IMR-90 (cell line): ENCODE results near the gene EDN2. TPM values are rescaled to one million over a fixed set of nuclear protein-coding genes. Genes with fewer than 3 reads are reported as not detected.

Source experiments
- ATAC-seq: fragments of 200-7000 bp; cut with Tn5 transposase; 2 replicates; pipeline ENCODE4 v1.9.1; 2020; ENCODE audit warnings: low read depth, mild to moderate bottlenecking, moderate library complexity
- BruUV-seq: library from RNA; stranded (reverse); fragments of 400-500 nt; replicated peaks from 2 replicates; lab custom pipeline; 2021; lab: Mats Ljungman, UMichigan
- CTCF ChIA-PET: fragments of 300-600 bp; formaldehyde crosslinking; extraction: SDS; loops from one replicate; lab custom pipeline; 2021; ENCODE audit warnings: antibody characterized with exemption; lab: Yijun Ruan, JAX
- POLR2A ChIA-PET: fragments of 300-600 bp; sonication (Branson Sonifier 250); formaldehyde crosslinking; loops from one replicate; lab custom pipeline; 2022; ENCODE audit warnings: antibody characterized with exemption; ENCODE audit not compliant: unreplicated experiment; lab: Charles Lee
- DNase-seq: peaks from one replicate; pipeline ENCODE4 v3.0.0; 2013
- H2AFZ ChIP-seq: replicated peaks from 2 replicates; pipeline ENCODE3; 2013; ENCODE audit warnings: low read length, mild to moderate bottlenecking; ENCODE audit not compliant: poor library complexity
- H2AK5ac ChIP-seq: 2 replicates; pipeline ENCODE4 v1.6.1; 2013; ENCODE audit warnings: low read depth, low read length, inconsistent platforms
- H2AK9ac ChIP-seq: replicated peaks from 2 replicates; pipeline ENCODE3; 2013; ENCODE audit warnings: mild to moderate bottlenecking, low read depth, low read length, moderate library complexity; ENCODE audit not compliant: poor library complexity
- H2BK120ac ChIP-seq: 2 replicates; pipeline ENCODE4 v1.6.1; 2013; ENCODE audit warnings: low read depth, low read length, inconsistent platforms
- H2BK15ac ChIP-seq: 3 replicates; pipeline ENCODE4 v1.6.1; 2013; ENCODE audit warnings: low read depth, low read length, inconsistent platforms
- H2BK20ac ChIP-seq: 2 replicates; pipeline ENCODE4 v1.6.1; 2013; ENCODE audit warnings: low read depth, mild to moderate bottlenecking, inconsistent platforms, low read length, moderate library complexity
- H2BK5ac ChIP-seq: 2 replicates; pipeline ENCODE4 v1.6.1; 2013; ENCODE audit warnings: mild to moderate bottlenecking, low read depth, low read length, inconsistent platforms; ENCODE audit not compliant: poor library complexity, severe bottlenecking
- H3K14ac ChIP-seq: replicated peaks from 2 replicates; pipeline ENCODE4 v1.6.1; 2013; ENCODE audit warnings: low read depth, low read length, inconsistent platforms
- H3K18ac ChIP-seq: 2 replicates; pipeline ENCODE4 v1.6.1; 2013; ENCODE audit warnings: low read depth, low read length, control low read depth
- H3K23ac ChIP-seq: 2 replicates; pipeline ENCODE4 v1.6.1; 2013; ENCODE audit warnings: low read depth, low read length, inconsistent platforms
- H3K27ac ChIP-seq: 2 replicates; pipeline ENCODE4 v1.5.1; 2013; ENCODE audit warnings: mild to moderate bottlenecking, control low read depth, low read length; ENCODE audit not compliant: insufficient read depth
- H3K27me3 ChIP-seq: 2 replicates; pipeline ENCODE4 v1.6.1; 2013; ENCODE audit warnings: low read length; ENCODE audit not compliant: control insufficient read depth, insufficient read depth
- H3K36me3 ChIP-seq: 2 replicates; pipeline ENCODE4 v1.6.1; 2013; ENCODE audit warnings: low read length, mixed read lengths; ENCODE audit not compliant: control insufficient read depth, insufficient read depth
- H3K4ac ChIP-seq: 2 replicates; pipeline ENCODE4 v1.6.1; 2013; ENCODE audit warnings: low read depth, low read length, inconsistent platforms
- H3K4me1 ChIP-seq: 2 replicates; pipeline ENCODE4 v1.6.1; 2013; ENCODE audit warnings: low read length, mixed read lengths; ENCODE audit not compliant: control insufficient read depth, insufficient read depth
- H3K4me2 ChIP-seq: 2 replicates; pipeline ENCODE4 v1.6.1; 2013; ENCODE audit warnings: low read depth, mild to moderate bottlenecking, control low read depth, low read length, moderate library complexity
- H3K4me3 ChIP-seq: 2 replicates; pipeline ENCODE4 v1.5.1; 2013; ENCODE audit warnings: low read depth, mild to moderate bottlenecking, control low read depth, low read length, moderate library complexity; ENCODE audit not compliant: insufficient read depth
- H3K56ac ChIP-seq: 2 replicates; pipeline ENCODE4 v1.6.1; 2013; ENCODE audit warnings: low read length, inconsistent platforms; ENCODE audit not compliant: insufficient read depth; ENCODE audit errors: extremely low read depth
- H3K79me1 ChIP-seq, 2 experiments: 2 replicates each; pipeline ENCODE4 v1.6.1; 2013; ENCODE audit warnings: low read length in 2 of 2, inconsistent platforms in 1 of 2, low read depth in 1 of 2
- H3K9ac ChIP-seq: 2 replicates; pipeline ENCODE4 v1.6.1; 2013; ENCODE audit warnings: low read depth, low read length, control low read depth
- H3K9me1 ChIP-seq: 2 replicates; pipeline ENCODE4 v1.6.1; 2013; ENCODE audit warnings: low read length, inconsistent platforms; ENCODE audit not compliant: insufficient read depth
- H3K9me3 ChIP-seq: 2 replicates; pipeline ENCODE4 v1.6.1; 2013; ENCODE audit warnings: low read length; ENCODE audit not compliant: control insufficient read depth, insufficient read depth
- H4K20me1 ChIP-seq: 2 replicates; pipeline ENCODE4 v1.6.1; 2013; ENCODE audit warnings: low read length, inconsistent platforms; ENCODE audit not compliant: insufficient read depth
- H4K5ac ChIP-seq: 2 replicates; pipeline ENCODE4 v1.6.1; 2013; ENCODE audit warnings: mild to moderate bottlenecking, low read depth, low read length, control low read depth
- H4K8ac ChIP-seq, 2 experiments: 2 replicates each; pipeline ENCODE4 v1.6.1; 2013; ENCODE audit warnings: low read depth in 2 of 2, low read length in 2 of 2, control low read depth in 1 of 2, inconsistent platforms in 1 of 2
- H4K91ac ChIP-seq: 2 replicates; pipeline ENCODE4 v1.6.1; 2013; ENCODE audit warnings: low read depth, low read length, inconsistent platforms; ENCODE audit not compliant: insufficient read depth
- CTCF ChIP-seq: conservative IDR thresholded peaks from 2 replicates; pipeline ENCODE4 v1.5.1; 2012; ENCODE audit warnings: mild to moderate bottlenecking, low read depth, low read length, improper control_type of control experiment
- SMC3 ChIP-seq: fragments of 150-350 bp; IDR thresholded peaks from 2 replicates; pipeline ENCODE4 v1.6.1; 2016; ENCODE audit warnings: low read depth, mild to moderate bottlenecking, antibody characterized with exemption, low read length, moderate library complexity
- WGBS, 2 experiments: methylation state at CpG; one replicate each; pipeline versions ENCODE4 v1.1.5 to v1.1.7; 2013; ENCODE audit warnings: missing lambda C conversion rate in 2 of 2; ENCODE audit not compliant: insufficient read length in 1 of 2; ENCODE audit errors: extremely low coverage in 2 of 2; 5-methylcytosine and 5-hydroxymethylcytosine counted together
- dilution Hi-C: fragments of 300-500 bp; cut with HindIII; formaldehyde crosslinking; loops from one replicate; pipeline ENCODE4 v1.14.3; 2018; ENCODE audit warnings: low sequenced_read_pairs; ENCODE audit not compliant: unreplicated experiment
- in situ Hi-C: fragments of 300-500 bp; cut with MboI; formaldehyde crosslinking; loops from 3 replicates; pipeline ENCODE4 v1.14.3; 2019; ENCODE audit warnings: low sequenced_read_pairs, inconsistent platforms, mixed read lengths
- intact Hi-C: fragments of 100-400 bp; cut with micrococcal nuclease; formaldehyde crosslinking; loops from 2 replicates; pipeline ENCODE4 v1.10.0; 2022
- polyA plus RNA-seq, 3 experiments: library from polyadenylated mRNA; depleted of rRNA; stranded (reverse); fragments of >200 nt; gene quantifications; 2 replicates each; pipeline ENCODE4 v1.2.3, GENCODE V29; 2012; ENCODE audit warnings: low replicate concordance in 1 of 3
- total RNA-seq: library from RNA; depleted of rRNA; stranded (reverse); fragments of >200 nt; gene quantifications from 2 replicates; pipeline ENCODE4 v1.2.3, GENCODE V29; 2012

Gene EDN2
- total and polyA plus RNA-seq, 2 of the 4 experiments (the other 2 are of a cell fraction): 0.27 TPM; not detected in 1

- Histone ChIP-seq H3K9me1 (peaks cover 18% of the 10 kb centered on the region), H4K5ac (no peak overlapping the region), H3K79me1 (no peaks in the 10 kb centered on the region), H4K20me1 (no peaks in the 10 kb centered on the region; the same call in 1 of the 2 replicates), H2BK20ac (no peak overlapping the region), H4K91ac (no peak overlapping the region), H3K4me2 (no peak overlapping the region), H3K14ac (no peak overlapping the region), H3K18ac (no peak overlapping the region), H3K9ac (no peak overlapping the region), H4K8ac (no peak overlapping the region), H3K23ac (no peak overlapping the region), H2BK15ac (no peak overlapping the region), H2BK120ac (no peak overlapping the region), H3K4me1 (peaks cover 32% of the 10 kb centered on the region), H2AK9ac (no peak overlapping the region), H2BK5ac (no peak overlapping the region), H2AK5ac (no peak overlapping the region), H3K4ac (no peak overlapping the region), H3K56ac (no peak overlapping the region), H3K36me3 (no peaks in the 10 kb centered on the region), H3K9me3 (no peaks in the 10 kb centered on the region), H3K27ac (no peak overlapping the region), H3K27me3 (no peaks in the 10 kb centered on the region), H3K4me3 (no peak overlapping the region), H2AFZ (no peak overlapping the region)
- TF ChIP-seq CTCF: no peak
- TF ChIP-seq SMC3: no peak
- ChIA-PET POLR2A (no interaction called here), CTCF (no interaction called here)
- dilution Hi-C loops: no loop called here
- WGBS, 2 experiments: 89% methylated on average over 3 of the region's 11 CpGs; no CpG with 5 or more reads in 1 of the 2 experiments
- ATAC-seq: no peak
- BruUV-seq: no TSS peak
- no peak for DNase-seq
- intact Hi-C loops: no loop called here
- in situ Hi-C loops: no loop called here
Measured at GRCh38 chr1:41488040-41488951, 3.8 kb upstream of the EDN2 start.
